GM23338 (cell line): ENCODE measurements around the gene FAM222A. TPM values are rescaled to one million over a fixed set of nuclear protein-coding genes. Genes with fewer than 3 reads are reported as not detected.

Experiments used
- ATAC-seq: fragments of 200-7000 bp; cut with Tn5 transposase; 3 replicates; pipeline ENCODE4 v1.9.1; 2020
- DNase-seq: peaks from one replicate; pipeline ENCODE4 v3.0.0-alpha.2; 2015; ENCODE audit warnings: low spot score
- H2AFZ ChIP-seq: fragments of 200-600 bp; sonication (generic); 2 replicates; pipeline ENCODE4 v1.8.0; 2016; ENCODE audit warnings: antibody characterized with exemption, mild to moderate bottlenecking, moderate library complexity
- H3F3A ChIP-seq: fragments of 200-600 bp; sonication (generic); replicated peaks from 2 replicates; pipeline ENCODE4 v1.8.0; 2017; ENCODE audit warnings: antibody characterized with exemption, mixed run types, low read depth
- H3K27ac ChIP-seq: fragments of 200-600 bp; sonication (generic); 2 replicates; pipeline ENCODE4 v1.6.1; 2016; ENCODE audit warnings: low read depth
- H3K27me3 ChIP-seq: fragments of 200-600 bp; sonication (generic); 2 replicates; pipeline ENCODE4 v1.8.0; 2016; ENCODE audit warnings: mild to moderate bottlenecking, mixed run types, moderate library complexity; ENCODE audit not compliant: insufficient read depth
- H3K36me3 ChIP-seq: fragments of 200-600 bp; sonication (generic); 2 replicates; pipeline ENCODE4 v1.8.0; 2016; ENCODE audit warnings: mild to moderate bottlenecking; ENCODE audit not compliant: insufficient read depth
- H3K4me1 ChIP-seq: fragments of 200-600 bp; sonication (generic); 2 replicates; pipeline ENCODE4 v1.8.0; 2016; ENCODE audit warnings: mild to moderate bottlenecking, moderate library complexity; ENCODE audit not compliant: insufficient read depth
- H3K4me2 ChIP-seq: fragments of 200-600 bp; sonication (generic); 2 replicates; pipeline ENCODE4 v1.7.1; 2017; ENCODE audit warnings: mixed run types
- H3K4me3 ChIP-seq: fragments of 200-600 bp; sonication (generic); 2 replicates; pipeline ENCODE4 v1.6.1; 2016; ENCODE audit warnings: mixed run types
- H3K79me2 ChIP-seq: fragments of 200-600 bp; sonication (generic); replicated peaks from 2 replicates; pipeline ENCODE4 v1.8.0; 2017; ENCODE audit warnings: mild to moderate bottlenecking; ENCODE audit not compliant: insufficient read depth
- H3K9me2 ChIP-seq: fragments of 200-600 bp; sonication (generic); 2 replicates; pipeline ENCODE4 v1.8.0; 2017; ENCODE audit not compliant: insufficient read depth
- H4K20me1 ChIP-seq: fragments of 200-600 bp; sonication (generic); replicated peaks from 2 replicates; pipeline ENCODE4 v1.8.0; 2017; ENCODE audit warnings: mild to moderate bottlenecking; ENCODE audit not compliant: insufficient read depth
- H3K27ac Mint-ChIP-seq: 2 replicates; pipeline ENCODE4 v1.8.0; 2020; ENCODE audit warnings: inconsistent platforms, mild to moderate bottlenecking, moderate library complexity, mixed read lengths
- H3K27me3 Mint-ChIP-seq: 3 replicates; pipeline ENCODE4 v1.8.0; 2022; ENCODE audit warnings: low read depth, mild to moderate bottlenecking, moderate library complexity, mixed read lengths, inconsistent platforms; ENCODE audit not compliant: insufficient read depth, poor library complexity
- H3K36me3 Mint-ChIP-seq: 3 replicates; pipeline ENCODE4 v1.8.0; 2021; ENCODE audit warnings: low read depth, mild to moderate bottlenecking, inconsistent platforms, moderate library complexity, mixed read lengths
- H3K4me1 Mint-ChIP-seq: 3 replicates; pipeline ENCODE4 v1.8.0; 2020; ENCODE audit warnings: mild to moderate bottlenecking, inconsistent platforms, mixed read lengths
- H3K4me3 Mint-ChIP-seq: 3 replicates; pipeline ENCODE4 v1.8.0; 2021; ENCODE audit warnings: moderate library complexity, mild to moderate bottlenecking, inconsistent platforms, mixed read lengths
- H3K9me3 Mint-ChIP-seq: 3 replicates; pipeline ENCODE4 v1.8.0; 2020; ENCODE audit warnings: moderate library complexity, mild to moderate bottlenecking, inconsistent platforms, mixed read lengths
- CREB1 ChIP-seq: fragments of 250-450 bp; sonication (Bioruptor Pico); IDR thresholded peaks from 2 replicates; pipeline ENCODE4 v1.5.0; 2020; ENCODE audit warnings: low read depth, mild to moderate bottlenecking, moderate library complexity
- CTCF ChIP-seq, 2 experiments: fragments of 200-600 bp in 1 of 2; sonication (generic) in 1 of 2; conservative IDR thresholded peaks; 2 replicates each; pipeline versions ENCODE4 v1.5.1 to v1.6.1; 2016 to 2017; ENCODE audit warnings: antibody characterized with exemption in 2 of 2, low read depth in 2 of 2, mild to moderate bottlenecking in 2 of 2, moderate library complexity in 1 of 2
- ETS1 ChIP-seq: IDR thresholded peaks from 2 replicates; pipeline ENCODE4 v1.6.1; 2016; ENCODE audit warnings: antibody characterized with exemption
- EZH2 ChIP-seq: fragments of 200-600 bp; sonication (generic); IDR thresholded peaks from one replicate; pipeline ENCODE4 v1.8.0; 2017; ENCODE audit warnings: antibody characterized with exemption, mild to moderate bottlenecking, low read depth; ENCODE audit not compliant: unreplicated experiment
- EZH2phosphoT487 ChIP-seq: fragments of 200-600 bp; sonication (generic); IDR thresholded peaks from one replicate; pipeline ENCODE4 v1.8.1; 2018; ENCODE audit warnings: antibody characterized with exemption; ENCODE audit not compliant: unreplicated experiment
- JUNB ChIP-seq: IDR thresholded peaks from one replicate; pipeline ENCODE4 v1.6.1; 2016; ENCODE audit warnings: antibody characterized with exemption; ENCODE audit not compliant: unreplicated experiment
- NANOG ChIP-seq: IDR thresholded peaks from 2 replicates; pipeline ENCODE4 v1.6.1; 2016; ENCODE audit warnings: antibody characterized with exemption, borderline replicate concordance
- POLR2AphosphoS5 ChIP-seq: IDR thresholded peaks from 2 replicates; pipeline ENCODE4 v1.6.1; 2016; ENCODE audit warnings: antibody characterized with exemption, low read depth
- STAT1 ChIP-seq: IDR thresholded peaks from one replicate; pipeline ENCODE4 v1.6.1; 2016; ENCODE audit warnings: antibody characterized with exemption; ENCODE audit not compliant: unreplicated experiment
- ZNF331 ChIP-seq: fragments of 250-450 bp; sonication (Bioruptor Pico); IDR thresholded peaks from 2 replicates; pipeline ENCODE4 v1.5.0; 2020; ENCODE audit warnings: low read depth, mild to moderate bottlenecking, moderate library complexity
- ZNF462 ChIP-seq: fragments of 250-450 bp; sonication (Bioruptor Pico); IDR thresholded peaks from 2 replicates; pipeline ENCODE4 v1.5.0; 2020; ENCODE audit warnings: mild to moderate bottlenecking, moderate library complexity
- polyA plus RNA-seq: library from polyadenylated mRNA; unstranded; fragments of >200 nt; fragmentation: Nextera tagmentation; extraction: Ambion mirVana; gene quantifications from 2 replicates; pipeline ENCODE4 v1.2.1, GENCODE V29; 2016
- total RNA-seq: library from RNA; depleted of rRNA; stranded (reverse); fragments of >200 nt; shearing (Covaris generic); gene quantifications from 2 replicates; pipeline ENCODE4 v1.2.3, GENCODE V29; 2014

Gene FAM222A
- total and polyA plus RNA-seq, 2 experiments from 2014 or later, result 0.78 to 2.1 TPM

- TF ChIP-seq ZNF462 (no peak), ETS1 (no peak), CREB1 (CRISPR knock-in tag) (no peak), NANOG (no peak), STAT1 (no peak), JUNB (no peak), ZNF331 (CRISPR knock-in tag) (no peak), EZH2phosphoT487 (no peak)
Measured at GRCh38 chr12:109664402-109664801, 49.2 kb upstream of the FAM222A start (continued).

- Histone ChIP-seq H3K27me3 (no peaks in the 10 kb centered on the region), H3K4me1 (0 out of 2 replicates have a peak, but pooled peaks cover 7% of the 10 kb centered on the region), H3K36me3 (no peaks in the 10 kb centered on the region), H4K20me1 (no peaks in the 10 kb centered on the region), H2AFZ (no peak overlapping the region), H3K4me3 (no peak overlapping the region), H3K27ac (no peak overlapping the region), H3F3A (peaks cover 15% of the 10 kb centered on the region), H3K79me2 (no peaks in the 10 kb centered on the region), H3K4me2 (no peak overlapping the region), H3K9me2 (no peaks in the 10 kb centered on the region)
- DNase-seq, result no peak
- Mint-ChIP-seq H3K4me3 (no peak overlapping the region), H3K27me3 (peaks cover 7% of the 10 kb centered on the region), H3K9me3 (no peaks in the 10 kb centered on the region), H3K36me3 (no peaks in the 10 kb centered on the region), H3K27ac (no peak overlapping the region), H3K4me1 (peaks cover 3% of the 10 kb centered on the region; the same call in 1 of the 3 replicates)
- no peak for ATAC-seq
- no peak for TF ChIP-seq EZH2
- no peak for TF ChIP-seq ETS1
- TF ChIP-seq JUNB, result no peak
- no peak for TF ChIP-seq NANOG
- TF ChIP-seq ZNF331 (CRISPR knock-in tag), result no peak
- TF ChIP-seq CTCF (conservative IDR thresholded peaks at IDR 0.05; ENCODE audit: low read depth in 2 of 2), result no peak
- no peak for TF ChIP-seq EZH2phosphoT487
- TF ChIP-seq POLR2AphosphoS5, result no peak
Measured at GRCh38 chr12:109666068-109666467, 47.6 kb upstream of the FAM222A start.
